ENCODE results near the gene DCD.
"Not testable (repeated sequence)": the region's sequence is repeated elsewhere in the genome, so short reads cannot be mapped to it uniquely, and the experiment has no call there.

DCD gene

GRCh38 chr12:54653025-54653424 is 4.9 kb upstream of the DCD start:
- no peak for DNase-seq

DNA sequence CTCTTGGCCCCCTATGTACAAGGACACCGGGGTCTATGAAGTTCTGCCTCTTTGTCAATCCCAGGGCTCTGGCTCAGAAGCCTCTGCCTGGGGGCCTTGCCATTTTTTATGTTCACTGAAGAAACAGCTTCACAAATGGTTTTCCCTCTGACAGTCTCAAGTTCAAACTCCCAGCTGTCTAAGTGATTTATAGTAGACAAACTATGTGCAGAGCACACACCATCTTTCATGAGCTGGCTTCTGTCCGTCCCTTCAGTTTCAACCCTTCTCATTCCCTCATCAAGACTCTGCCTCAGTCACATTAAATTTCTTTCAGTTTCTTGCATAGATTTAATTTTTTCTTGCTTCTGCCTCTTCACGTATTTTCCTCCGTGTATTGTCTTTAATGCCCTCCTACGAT is 2.7 kb upstream of the DCD start:
- DNase-seq, result no peak

GRCh38 chr12:54650409-54650808 is 2.2 kb upstream of the DCD start:
- DNase-seq, result no peak

GRCh38 chr12:54649825-54650224 is 1.7 kb upstream of the DCD start:
- no peak for DNase-seq

- no peak for DNase-seq
Measured at GRCh38 chr12:54641554-54641953, 6.6 kb downstream of the DCD start.

DNA sequence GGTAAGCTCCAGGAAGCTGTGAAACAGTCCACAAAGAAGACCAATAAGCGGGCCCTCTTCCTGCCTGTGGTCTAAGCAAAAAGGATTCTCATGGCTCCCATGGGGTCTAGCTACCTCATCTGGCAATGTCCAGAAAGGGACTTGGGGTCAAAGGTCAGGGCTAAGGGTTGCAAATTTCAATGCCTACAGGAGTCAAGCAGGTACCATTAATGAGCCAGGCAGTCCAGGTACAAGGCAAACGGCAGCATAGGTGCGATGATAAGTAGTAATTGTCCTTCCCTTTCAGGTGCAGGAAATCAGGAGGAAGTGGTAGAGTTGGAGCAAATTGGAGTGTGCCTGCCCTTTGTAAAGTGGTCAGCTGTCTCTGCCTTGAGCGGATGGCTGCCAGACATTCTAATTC is 7.1 kb downstream of the DCD start:
- DNase-seq, result no peak

DNA sequence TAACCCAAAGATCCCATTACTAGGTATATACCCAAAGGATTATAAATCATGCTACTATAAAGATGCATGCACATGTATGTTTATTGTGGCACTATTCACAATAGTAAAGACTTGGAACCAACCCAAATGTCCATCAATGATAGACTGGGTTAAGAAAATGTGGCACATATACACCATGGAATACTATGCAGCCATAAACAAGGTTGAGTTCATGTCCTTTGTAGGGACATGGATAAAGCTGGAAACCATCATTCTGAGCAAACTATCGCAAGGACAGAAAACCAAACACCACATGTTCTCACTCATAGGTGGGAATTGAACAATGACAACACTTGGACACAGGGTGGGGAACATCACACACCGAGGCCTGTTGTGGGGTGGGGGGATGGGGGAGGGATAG is 9.1 kb downstream of the DCD start:
- not testable (repeated sequence) for DNase-seq

- DNase-seq, result no peak
Measured at GRCh38 chr12:54634795-54635194, 13.4 kb downstream of the DCD start, which contains the start of gene LACRT. LACRT (minus strand) TSS chr12:54634895; CDS start chr12:54634841, 54 bp downstream.

- DNase-seq, result no peak
Measured at GRCh38 chr12:54631988-54632728, 16.0 kb downstream of the DCD start.

- no peak for DNase-seq
Measured at GRCh38 chr12:54631551-54631950, 16.6 kb downstream of the DCD start.

- DNase-seq, result no peak
Measured at GRCh38 chr12:54629925-54630324, 18.2 kb downstream of the DCD start.

DNA sequence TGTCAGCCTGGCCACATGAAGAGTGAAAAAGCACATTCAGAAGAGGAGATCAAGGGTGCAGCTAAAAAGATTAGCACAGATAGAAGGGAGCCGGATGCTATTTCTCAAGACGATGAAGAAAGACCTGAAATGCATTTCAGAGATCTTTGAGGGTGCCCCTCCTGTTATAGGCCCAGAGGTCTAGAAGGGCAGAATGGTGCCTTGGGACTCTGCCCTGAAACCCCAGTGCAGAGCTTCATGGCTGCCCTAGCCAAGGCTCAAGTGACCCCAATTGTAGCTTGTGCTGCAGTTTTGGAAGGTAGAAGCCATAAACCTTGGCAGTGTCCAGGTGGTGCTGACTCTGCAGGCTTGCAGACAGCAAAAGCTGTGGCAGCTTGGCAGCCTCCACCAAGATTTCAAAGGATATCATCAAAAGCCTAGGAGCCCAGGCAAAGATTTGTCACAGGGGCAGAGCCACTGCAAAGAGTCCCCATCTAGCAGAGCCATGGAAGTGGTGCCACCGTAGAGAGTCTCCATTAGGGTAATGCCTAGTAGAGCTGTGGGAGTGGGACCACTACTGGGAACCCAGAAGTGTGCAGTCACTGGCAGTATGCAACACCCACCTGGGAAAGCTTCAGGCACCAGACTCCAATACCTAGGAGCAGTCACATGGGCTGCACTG is 19.8 kb downstream of the DCD start:
- DNase-seq, result no peak

- no peak for DNase-seq
Measured at GRCh38 chr12:54627304-54627703, 20.9 kb downstream of the DCD start.

DNA sequence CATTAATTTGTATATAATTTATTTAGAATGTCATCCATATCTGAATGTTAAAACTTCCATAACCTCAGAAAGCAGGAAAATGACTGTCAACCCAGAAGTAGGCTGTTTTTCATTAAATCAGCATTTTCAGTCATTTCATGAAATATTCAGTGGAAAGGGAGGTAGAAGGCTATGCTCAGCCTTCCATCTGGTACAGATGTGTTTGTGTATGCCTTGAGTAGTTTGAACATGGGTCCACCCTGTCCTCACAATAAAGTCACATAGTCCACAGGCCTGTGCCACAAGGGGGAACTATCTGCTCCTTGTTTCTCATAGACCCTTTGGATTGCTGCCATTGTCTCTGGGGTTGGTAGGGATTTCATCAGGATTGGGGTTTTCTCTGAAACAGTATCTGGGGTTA is 22.6 kb downstream of the DCD start:
- no peak for DNase-seq

DNA sequence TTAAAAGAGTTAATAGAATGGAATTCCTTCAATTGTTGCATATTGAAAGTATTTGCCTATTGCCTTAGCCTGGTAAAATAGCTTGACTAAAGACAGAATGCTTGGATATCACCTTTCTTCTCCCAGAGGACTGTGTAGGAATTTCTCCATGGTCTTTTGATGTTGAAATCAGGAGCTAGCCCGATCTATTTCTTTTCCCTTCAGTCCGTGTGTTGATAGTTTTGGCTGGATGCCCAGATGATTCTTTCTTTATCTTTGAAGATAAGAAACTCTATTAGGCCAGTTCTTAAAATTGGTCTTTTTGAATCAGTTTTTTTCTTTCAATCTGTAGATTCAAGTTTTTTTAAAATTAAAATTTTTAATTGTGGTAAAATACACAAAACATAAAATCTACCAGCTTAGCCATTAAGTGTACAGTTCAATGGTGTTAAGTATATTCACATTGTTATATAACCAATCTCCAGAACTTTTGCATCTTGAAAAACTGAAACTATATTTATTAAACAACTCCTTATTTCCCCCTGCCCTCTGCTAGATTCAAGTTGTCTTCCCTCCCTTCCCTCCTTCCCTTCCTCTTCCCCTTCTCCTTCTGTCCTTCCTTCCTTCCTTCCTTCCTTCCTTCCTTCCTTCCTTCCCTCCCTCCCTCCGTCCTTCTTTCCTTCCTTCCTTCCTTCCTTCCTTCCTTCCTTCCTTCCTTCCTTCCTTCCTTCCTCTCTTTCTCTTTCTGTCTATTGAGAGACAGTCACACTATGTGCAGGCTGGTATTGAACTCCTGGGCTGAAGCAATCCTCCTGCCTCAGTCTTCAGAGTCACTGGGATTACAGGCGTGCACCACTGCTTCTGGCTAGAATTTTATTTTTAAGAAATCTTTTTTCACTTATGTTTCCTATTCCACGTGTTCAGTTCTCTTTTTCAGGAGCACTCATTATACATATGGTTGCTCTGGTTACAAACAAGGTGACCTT is 23.6 kb downstream of the DCD start:
- DNase-seq, result no peak

DNA sequence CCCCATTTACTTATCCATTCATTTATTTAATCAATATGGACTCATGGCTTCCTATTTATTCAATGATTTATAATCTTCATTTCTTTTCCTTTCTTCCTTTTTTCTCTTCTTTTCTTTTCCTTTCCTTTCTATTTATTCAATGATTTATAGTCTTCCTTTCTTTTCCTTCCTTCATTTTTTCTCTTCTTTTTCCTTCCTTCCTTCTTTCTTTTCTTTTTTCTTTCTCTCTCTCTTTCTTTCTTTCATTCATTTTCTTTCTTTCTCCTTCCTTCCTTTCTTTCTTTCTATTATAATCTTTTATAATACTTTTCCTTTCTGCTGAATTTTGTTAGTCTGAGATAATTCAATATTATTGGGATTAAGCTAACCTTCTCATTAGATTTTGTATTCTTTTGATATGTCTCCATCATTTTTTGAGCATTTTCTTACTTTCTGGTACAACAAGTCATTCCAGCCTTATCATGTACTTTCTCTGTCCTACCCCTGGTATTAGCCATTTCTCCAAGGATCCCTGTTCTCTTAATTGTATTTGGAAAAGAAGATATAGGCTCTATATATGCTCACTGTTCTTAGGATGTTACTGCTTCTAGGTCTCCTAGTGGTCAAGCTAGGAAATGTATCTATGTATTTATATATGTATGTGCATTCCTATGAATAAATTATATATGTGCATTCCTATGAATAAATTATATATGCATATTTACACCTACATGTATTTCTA is 25.5 kb downstream of the DCD start:
- no peak for DNase-seq

GRCh38 chr12:54616933-54617680 is 31.1 kb downstream of the DCD start:
- DNase-seq, result no peak

GRCh38 chr12:54612225-54612750 is 35.9 kb downstream of the DCD start:
- no peak for DNase-seq

DNA sequence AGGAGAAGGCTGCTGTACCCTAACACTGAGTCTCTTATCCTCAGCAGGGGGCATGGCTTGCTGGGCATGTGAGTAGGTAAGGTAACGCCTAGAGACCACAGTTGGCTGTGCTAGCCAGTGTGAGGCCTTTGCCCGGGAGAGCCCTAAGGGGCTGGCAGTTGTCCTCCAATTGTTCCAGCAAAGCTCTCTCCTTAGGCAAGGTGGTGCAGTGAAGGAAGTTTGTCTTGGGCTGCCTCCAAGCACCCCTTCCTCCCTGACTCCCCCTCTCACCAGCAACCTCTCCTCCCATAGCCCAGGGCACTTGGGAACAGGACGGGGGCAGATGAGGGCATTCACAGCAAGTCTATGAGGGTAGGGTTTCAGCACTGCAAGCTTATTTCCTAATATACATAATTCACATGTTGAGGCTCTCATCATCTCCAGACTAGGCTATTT is 36.4 kb downstream of the DCD start:
- no peak for DNase-seq

DNA sequence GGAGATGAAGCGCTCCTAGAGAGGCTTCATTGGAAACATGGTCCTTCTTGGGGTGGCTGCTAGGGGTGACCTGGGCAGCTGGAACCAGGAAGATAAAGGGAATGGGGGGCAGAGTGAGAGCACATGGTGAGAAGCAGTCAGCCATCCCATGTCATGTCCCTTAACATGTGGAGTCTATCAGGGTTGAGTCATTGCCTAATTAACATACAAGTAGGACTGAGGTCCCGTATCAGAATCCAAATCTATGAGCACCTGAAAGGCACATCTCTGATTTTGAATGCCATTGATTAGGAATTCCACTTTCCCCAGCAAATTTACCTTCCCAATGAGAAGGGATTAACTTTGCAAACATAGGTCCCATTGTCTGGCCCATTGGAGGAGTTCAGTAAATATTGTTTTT is 39.4 kb downstream of the DCD start:
- no peak for DNase-seq

GRCh38 chr12:54608156-54608555 is 40.0 kb downstream of the DCD start:
- DNase-seq, result no peak

GRCh38 chr12:54606556-54606955 is 41.6 kb downstream of the DCD start:
- DNase-seq, result no peak
